HepG2 (cell line): ENCODE results near the gene ZNF561. TPM values are rescaled to one million over a fixed set of nuclear protein-coding genes. Genes with fewer than 3 reads are reported as not detected.

Experiments
- ATAC-seq: fragments of 200-7000 bp; cut with Tn5 transposase; 3 replicates; pipeline ENCODE4 v1.9.1; 2020; ENCODE audit warnings: mild to moderate bottlenecking, moderate library complexity
- BruUV-seq: library from RNA; stranded (reverse); fragments of 400-500 nt; replicated peaks from 2 replicates; lab custom pipeline; 2021; lab: Mats Ljungman, UMichigan
- CTCF ChIA-PET: fragments of 300-600 bp; formaldehyde crosslinking; extraction: SDS; loops from one replicate; lab custom pipeline; 2021; ENCODE audit warnings: low total read pairs, inconsistent platforms, low intra/inter-chr PET ratio; lab: Yijun Ruan, JAX
- POLR2A ChIA-PET: fragments of 350-600 bp; sonication (Branson Sonifier 250); formaldehyde crosslinking; loops from one replicate; lab custom pipeline; 2020; ENCODE audit warnings: antibody characterized with exemption, inconsistent platforms; lab: Yijun Ruan, JAX
- DNase-seq: peaks from one replicate; pipeline ENCODE4 v3.0.0-alpha.2; 2015; ENCODE audit warnings: low spot score
- FAIRE-seq: peaks from 3 replicates; lab custom pipeline; 2011; peaks lifted over from hg19 to GRCh38; lab: Jason Lieb, UNC
- H2AFZ ChIP-seq: one replicate; pipeline ENCODE4 v1.6.1; 2011; ENCODE audit warnings: low read length, inconsistent platforms
- H3K27ac ChIP-seq: fragments of 300-600 bp; 3 replicates; pipeline ENCODE4 v1.8.0; 2011; ENCODE audit warnings: mixed run types, mild to moderate bottlenecking, mixed read lengths, low read length, inconsistent platforms; ENCODE audit not compliant: insufficient read depth; ENCODE audit errors: extremely low read length
- H3K27me3 ChIP-seq, 2 experiments: fragments of 200-600 bp in 1 of 2; 2 replicates in 1 of 2; 3 replicates in 1 of 2; pipeline versions ENCODE4 v1.6.0 to v1.8.0; 2011; ENCODE audit warnings: low read length in 2 of 2, mild to moderate bottlenecking in 2 of 2, moderate library complexity in 2 of 2, inconsistent platforms in 1 of 2; ENCODE audit not compliant: insufficient read depth in 2 of 2, control insufficient read depth in 1 of 2
- H3K36me3 ChIP-seq, 2 experiments: fragments of 200-600 bp in 1 of 2; replicated peaks in 1 of 2; 2 replicates in 1 of 2; 3 replicates in 1 of 2; pipeline versions ENCODE4 v1.5.1 to v1.8.0; 2011; ENCODE audit warnings: low read length in 2 of 2, inconsistent platforms in 1 of 2; ENCODE audit not compliant: insufficient read depth in 2 of 2, control insufficient read depth in 1 of 2
- H3K4me1 ChIP-seq: 2 replicates; pipeline ENCODE4 v1.5.1; 2012; ENCODE audit warnings: low read length, inconsistent platforms; ENCODE audit not compliant: insufficient read depth
- H3K4me2 ChIP-seq: 2 replicates; pipeline ENCODE4 v1.6.0; 2011; ENCODE audit warnings: low read depth, low read length, inconsistent platforms
- H3K4me3 ChIP-seq, 3 experiments: fragments of 200-600 bp in 1 of 3; sonication (generic), shearing (Covaris generic) in 1 of 3; replicated peaks in 1 of 3; 2 replicates each; pipeline ENCODE4 v1.5.1; 2011 to 2016; ENCODE audit warnings: low read length in 3 of 3, inconsistent platforms in 2 of 3, low read depth in 2 of 3, mild to moderate bottlenecking in 2 of 3, control low read depth in 1 of 3, mixed read lengths in 1 of 3; ENCODE audit not compliant: insufficient read depth in 1 of 3
- H3K79me2 ChIP-seq: one replicate; pipeline ENCODE4 v1.6.1; 2011; ENCODE audit warnings: low read length, inconsistent platforms; ENCODE audit not compliant: insufficient read depth
- H3K9ac ChIP-seq: 2 replicates; pipeline ENCODE4 v1.6.0; 2011; ENCODE audit warnings: mild to moderate bottlenecking, low read depth, low read length, inconsistent platforms; ENCODE audit not compliant: insufficient read depth
- H3K9me3 ChIP-seq: 2 replicates; pipeline ENCODE4 v1.5.1; 2012; ENCODE audit warnings: mild to moderate bottlenecking, low read length
- H4K20me1 ChIP-seq: 2 replicates; pipeline ENCODE4 v1.6.0; 2011; ENCODE audit warnings: inconsistent platforms, mild to moderate bottlenecking, low read length, moderate library complexity; ENCODE audit not compliant: insufficient read depth
- CHD2 ChIP-seq: IDR thresholded peaks from 2 replicates; pipeline ENCODE4 v1.6.1; 2011; ENCODE audit warnings: low read depth, low read length, improper control_type of control experiment
- MEIS1 ChIP-seq: sonication (generic); formaldehyde crosslinking; IDR thresholded peaks from 2 replicates; pipeline ENCODE4 v1.9.0; 2021; ENCODE audit warnings: mild to moderate bottlenecking, missing genetic modification reagents, moderate library complexity, borderline replicate concordance
- SATB2 ChIP-seq: sonication (generic); formaldehyde crosslinking; IDR thresholded peaks from 2 replicates; pipeline ENCODE4 v1.5.0; 2020; ENCODE audit warnings: missing genetic modification reagents
- ZNF121 ChIP-seq: sonication (generic); formaldehyde crosslinking; IDR thresholded peaks from 2 replicates; pipeline ENCODE4 v1.5.0; 2020; ENCODE audit warnings: mild to moderate bottlenecking, missing genetic modification reagents
- ZNF558 ChIP-seq: sonication (generic); formaldehyde crosslinking; IDR thresholded peaks from 2 replicates; pipeline ENCODE4 v1.9.0; 2022; ENCODE audit warnings: mild to moderate bottlenecking, missing genetic modification reagents, borderline replicate concordance
- WGBS: methylation state at CpG from one replicate; pipeline ENCODE4 v1.1.6; 2017; ENCODE audit warnings: low lambda C conversion rate; 5-methylcytosine and 5-hydroxymethylcytosine counted together
- in situ Hi-C: cut with HindIII; loops from 2 replicates; pipeline ENCODE4 v1.10.0; 2017; ENCODE audit warnings: low pct_unique_long_range_greater_than_20kb; ENCODE audit not compliant: extremely low pct_ligation_motif_present
- intact Hi-C: fragments of 100-400 bp; cut with micrococcal nuclease; formaldehyde crosslinking; loops from one replicate; pipeline ENCODE4 v1.10.0; 2022; ENCODE audit not compliant: unreplicated experiment
- polyA plus RNA-seq, 8 experiments: library from polyadenylated mRNA; depleted of rRNA in 3 of 8; stranded (reverse) in 7 of 8; unstranded in 1 of 8; fragments of >200 nt; fragmentation: Illumina TruSeq in 4 of 8; extraction: Trizol in 4 of 8; gene quantifications; 2 replicates each; pipeline versions ENCODE4 v1.2.1 to v1.2.3, GENCODE V29; 2011 to 2016; ENCODE audit warnings: low read depth in 4 of 8, missing spikeins in 1 of 8, mixed read lengths in 1 of 8; ENCODE audit not compliant: insufficient read depth in 1 of 8
- total RNA-seq, 5 experiments: library from RNA; depleted of rRNA; stranded (reverse); fragments of >200 nt; fragmentation: Illumina TruSeq; extraction: Trizol; gene quantifications; 2 replicates each; pipeline ENCODE4 v1.2.3, GENCODE V29; 2016; ENCODE audit warnings: low read depth in 1 of 5
- TF ChIP-seq, protein P1 (sequence below): sonication (generic); formaldehyde crosslinking; IDR thresholded peaks from 2 replicates; pipeline ENCODE4 v1.4.0; 2020; ENCODE audit warnings: missing genetic modification reagents, borderline replicate concordance
- TF ChIP-seq, protein P2 (sequence below): IDR thresholded peaks from 2 replicates; pipeline ENCODE4 v1.6.1; 2018; ENCODE audit warnings: missing genetic modification reagents, mild to moderate bottlenecking, missing compliant biosample characterization
- TF ChIP-seq, protein P3 (sequence below): sonication (generic); formaldehyde crosslinking; IDR thresholded peaks from 2 replicates; pipeline ENCODE4 v1.5.0; 2020; ENCODE audit warnings: missing genetic modification reagents, mild to moderate bottlenecking, borderline replicate concordance
- TF ChIP-seq, protein P4 (sequence below): sonication (generic); formaldehyde crosslinking; IDR thresholded peaks from 2 replicates; pipeline ENCODE4 v1.9.0; 2022; ENCODE audit warnings: missing genetic modification reagents, mild to moderate bottlenecking, borderline replicate concordance

Gene ZNF561
- total and polyA plus RNA-seq, 2 of the 13 experiments (the other 11 are each of a cell fraction or from before 2014, with no cell fraction given): 19.8 to 35.1 TPM

DNA sequence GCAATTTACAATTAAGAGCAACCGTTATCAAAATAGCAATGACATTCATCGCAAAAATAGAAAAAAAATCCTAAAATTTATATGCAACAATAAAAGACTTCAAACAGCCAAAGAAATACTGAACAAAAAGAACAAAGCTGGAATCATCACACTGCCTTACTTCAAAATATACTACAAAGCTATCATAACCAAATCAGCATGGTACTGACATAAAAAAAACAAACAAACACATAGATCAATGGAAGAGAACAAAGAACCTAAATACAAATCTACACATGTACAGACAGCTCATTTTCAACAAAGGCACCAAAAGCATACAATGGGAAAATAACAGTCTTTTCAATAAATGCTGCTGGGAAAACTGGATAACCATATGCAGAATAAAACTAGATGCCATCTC is 47.5 kb upstream of the ZNF561 start (continued):
- TF ChIP-seq, protein P1, sequence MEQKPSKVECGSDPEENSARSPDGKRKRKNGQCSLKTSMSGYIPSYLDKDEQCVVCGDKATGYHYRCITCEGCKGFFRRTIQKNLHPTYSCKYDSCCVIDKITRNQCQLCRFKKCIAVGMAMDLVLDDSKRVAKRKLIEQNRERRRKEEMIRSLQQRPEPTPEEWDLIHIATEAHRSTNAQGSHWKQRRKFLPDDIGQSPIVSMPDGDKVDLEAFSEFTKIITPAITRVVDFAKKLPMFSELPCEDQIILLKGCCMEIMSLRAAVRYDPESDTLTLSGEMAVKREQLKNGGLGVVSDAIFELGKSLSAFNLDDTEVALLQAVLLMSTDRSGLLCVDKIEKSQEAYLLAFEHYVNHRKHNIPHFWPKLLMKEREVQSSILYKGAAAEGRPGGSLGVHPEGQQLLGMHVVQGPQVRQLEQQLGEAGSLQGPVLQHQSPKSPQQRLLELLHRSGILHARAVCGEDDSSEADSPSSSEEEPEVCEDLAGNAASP: no peak
- TF ChIP-seq, protein P2, sequence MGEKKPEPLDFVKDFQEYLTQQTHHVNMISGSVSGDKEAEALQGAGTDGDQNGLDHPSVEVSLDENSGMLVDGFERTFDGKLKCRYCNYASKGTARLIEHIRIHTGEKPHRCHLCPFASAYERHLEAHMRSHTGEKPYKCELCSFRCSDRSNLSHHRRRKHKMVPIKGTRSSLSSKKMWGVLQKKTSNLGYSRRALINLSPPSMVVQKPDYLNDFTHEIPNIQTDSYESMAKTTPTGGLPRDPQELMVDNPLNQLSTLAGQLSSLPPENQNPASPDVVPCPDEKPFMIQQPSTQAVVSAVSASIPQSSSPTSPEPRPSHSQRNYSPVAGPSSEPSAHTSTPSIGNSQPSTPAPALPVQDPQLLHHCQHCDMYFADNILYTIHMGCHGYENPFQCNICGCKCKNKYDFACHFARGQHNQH (CRISPR knock-in tag): no peak
- TF ChIP-seq, protein P3, sequence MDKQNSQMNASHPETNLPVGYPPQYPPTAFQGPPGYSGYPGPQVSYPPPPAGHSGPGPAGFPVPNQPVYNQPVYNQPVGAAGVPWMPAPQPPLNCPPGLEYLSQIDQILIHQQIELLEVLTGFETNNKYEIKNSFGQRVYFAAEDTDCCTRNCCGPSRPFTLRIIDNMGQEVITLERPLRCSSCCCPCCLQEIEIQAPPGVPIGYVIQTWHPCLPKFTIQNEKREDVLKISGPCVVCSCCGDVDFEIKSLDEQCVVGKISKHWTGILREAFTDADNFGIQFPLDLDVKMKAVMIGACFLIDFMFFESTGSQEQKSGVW (CRISPR knock-in tag): no peak
- TF ChIP-seq ZNF558: no peak
- TF ChIP-seq, all 625 proteins: peak for 0

DNA sequence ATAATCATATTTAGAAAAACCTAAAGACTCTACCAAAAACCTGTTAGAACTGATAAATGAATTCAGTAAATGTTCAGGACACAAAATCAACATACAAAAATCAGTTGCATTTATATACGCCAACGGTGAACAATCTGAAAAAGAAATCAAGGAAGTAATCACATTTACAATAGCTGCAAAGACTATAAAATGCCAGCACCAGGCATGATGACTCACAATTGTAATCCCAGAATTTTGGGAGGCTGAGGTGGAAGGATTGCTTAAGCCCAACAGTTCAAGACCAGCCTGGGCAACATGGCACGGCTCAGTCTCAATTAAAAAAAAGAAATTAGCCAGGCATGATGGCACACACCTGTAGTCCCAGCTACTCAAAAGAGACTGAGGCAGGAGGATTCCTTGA is 46.9 kb upstream of the ZNF561 start:
- H4K20me1 ChIP-seq: peaks cover 35% of the 10 kb centered on the region; the same call in 1 of the 2 replicates
- no peak overlapping the region for H3K4me2 ChIP-seq
- in situ Hi-C loops: no loop called here
- H3K27me3 ChIP-seq: no peaks in the 10 kb centered on the region
- intact Hi-C loops: no loop called here
- FAIRE-seq (peak; percentile 4), DNase-seq (no peak), ATAC-seq (no peak)
- CTCF ChIA-PET: no interaction called here
- WGBS: 95% methylated on average over 3 of the region's 3 CpGs
- H3K9me3 ChIP-seq: no peaks in the 10 kb centered on the region
- BruUV-seq: no TSS peak
- TF ChIP-seq CHD2 (no peak), SATB2 (CRISPR knock-in tag) (no peak), ZNF121 (CRISPR knock-in tag) (0 out of 2 replicates have a peak, but pooled peaks have one; percentile 36), MEIS1 (CRISPR knock-in tag) (no peak)
- TF ChIP-seq, protein P4, sequence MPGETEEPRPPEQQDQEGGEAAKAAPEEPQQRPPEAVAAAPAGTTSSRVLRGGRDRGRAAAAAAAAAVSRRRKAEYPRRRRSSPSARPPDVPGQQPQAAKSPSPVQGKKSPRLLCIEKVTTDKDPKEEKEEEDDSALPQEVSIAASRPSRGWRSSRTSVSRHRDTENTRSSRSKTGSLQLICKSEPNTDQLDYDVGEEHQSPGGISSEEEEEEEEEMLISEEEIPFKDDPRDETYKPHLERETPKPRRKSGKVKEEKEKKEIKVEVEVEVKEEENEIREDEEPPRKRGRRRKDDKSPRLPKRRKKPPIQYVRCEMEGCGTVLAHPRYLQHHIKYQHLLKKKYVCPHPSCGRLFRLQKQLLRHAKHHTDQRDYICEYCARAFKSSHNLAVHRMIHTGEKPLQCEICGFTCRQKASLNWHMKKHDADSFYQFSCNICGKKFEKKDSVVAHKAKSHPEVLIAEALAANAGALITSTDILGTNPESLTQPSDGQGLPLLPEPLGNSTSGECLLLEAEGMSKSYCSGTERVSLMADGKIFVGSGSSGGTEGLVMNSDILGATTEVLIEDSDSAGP: no peak
- H3K79me2 ChIP-seq: peaks cover 99% of the 10 kb centered on the region
- H3K4me3 ChIP-seq: no peak overlapping the region
- H3K9ac ChIP-seq: no peak overlapping the region
- no peak overlapping the region for H3K27ac ChIP-seq
- H3K4me1 ChIP-seq: peaks cover 74% of the 10 kb centered on the region
- H3K36me3 ChIP-seq: peaks cover 0 to 13% of the 10 kb centered on the region in 2 experiments; a peak in 3 of 5 replicates
- no peak overlapping the region for H2AFZ ChIP-seq
- POLR2A ChIA-PET: no interaction called here
